Measurements from ENCODE around the gene IFT25.
"Not testable (repeated sequence)": the region's sequence is repeated elsewhere in the genome, so short reads cannot be mapped to it uniquely, and the experiment has no call there.

IFT25 gene

DNA sequence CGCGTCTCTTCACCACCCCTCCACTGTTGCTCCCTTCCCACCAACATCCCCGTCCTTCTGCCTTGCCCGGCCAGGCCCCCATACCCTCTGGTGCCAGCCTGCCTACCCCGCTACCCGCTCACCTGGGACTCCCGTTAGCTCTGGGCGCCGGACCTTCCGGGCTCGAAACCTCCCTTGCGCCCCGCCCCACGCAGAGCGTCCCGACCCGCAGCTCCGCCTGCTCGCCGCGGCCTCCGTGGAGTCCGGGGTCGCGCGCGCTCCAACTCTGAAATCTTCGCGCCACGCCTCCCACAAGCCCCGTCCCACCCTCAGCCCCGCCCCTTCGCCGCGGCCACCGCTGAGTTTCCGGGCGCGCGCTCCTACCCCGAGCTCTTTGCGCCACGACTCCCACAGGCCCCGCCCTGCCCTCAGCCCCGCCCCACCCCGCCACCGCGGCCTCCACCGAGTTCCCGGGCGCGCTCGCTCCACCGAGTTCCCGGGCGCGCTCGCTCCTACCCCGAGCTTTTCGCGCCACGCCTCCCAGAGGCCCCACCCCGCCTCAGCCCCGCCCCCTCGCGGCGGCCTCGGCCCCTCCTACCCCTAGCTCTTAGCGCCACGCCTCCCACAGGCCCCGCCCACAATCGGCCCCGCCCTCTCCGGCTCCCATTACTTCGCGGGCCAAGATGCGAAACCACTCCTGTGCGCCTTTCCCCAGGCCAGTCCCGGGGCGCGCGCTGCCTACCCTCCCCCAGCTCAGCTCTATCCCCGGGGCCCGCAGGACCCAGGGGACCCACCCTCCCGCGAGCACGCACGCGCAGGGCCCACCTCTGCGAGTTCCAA is at the start of gene IFT25:
Gene IFT25, minus strand, starts transcription at position 267 of the 819 bp plus-strand sequence. CDS start 5,617 bp downstream, outside the sequence.
- peak; percentile 97 for DNase-seq

DNA sequence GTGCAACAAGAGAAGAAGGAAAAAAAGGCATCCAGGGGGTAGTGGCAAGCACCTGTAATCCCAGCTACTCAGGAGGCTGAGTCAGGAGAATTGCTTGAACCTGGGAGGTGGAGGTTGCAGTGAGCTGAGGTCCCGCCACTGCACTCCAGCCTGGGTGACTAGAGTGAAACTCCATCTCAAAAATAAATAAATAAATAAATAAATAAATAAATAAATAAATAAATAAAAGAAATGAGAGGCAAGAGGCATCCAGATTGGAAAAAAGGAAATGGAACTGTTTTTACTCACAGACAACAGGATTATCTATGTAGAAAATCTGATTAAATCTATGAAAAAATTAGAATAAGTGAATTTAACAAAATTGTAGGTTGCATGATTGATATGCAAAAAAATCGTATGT is 49.0 kb upstream of the IFT25 start:
- not testable (repeated sequence) for DNase-seq

DNA sequence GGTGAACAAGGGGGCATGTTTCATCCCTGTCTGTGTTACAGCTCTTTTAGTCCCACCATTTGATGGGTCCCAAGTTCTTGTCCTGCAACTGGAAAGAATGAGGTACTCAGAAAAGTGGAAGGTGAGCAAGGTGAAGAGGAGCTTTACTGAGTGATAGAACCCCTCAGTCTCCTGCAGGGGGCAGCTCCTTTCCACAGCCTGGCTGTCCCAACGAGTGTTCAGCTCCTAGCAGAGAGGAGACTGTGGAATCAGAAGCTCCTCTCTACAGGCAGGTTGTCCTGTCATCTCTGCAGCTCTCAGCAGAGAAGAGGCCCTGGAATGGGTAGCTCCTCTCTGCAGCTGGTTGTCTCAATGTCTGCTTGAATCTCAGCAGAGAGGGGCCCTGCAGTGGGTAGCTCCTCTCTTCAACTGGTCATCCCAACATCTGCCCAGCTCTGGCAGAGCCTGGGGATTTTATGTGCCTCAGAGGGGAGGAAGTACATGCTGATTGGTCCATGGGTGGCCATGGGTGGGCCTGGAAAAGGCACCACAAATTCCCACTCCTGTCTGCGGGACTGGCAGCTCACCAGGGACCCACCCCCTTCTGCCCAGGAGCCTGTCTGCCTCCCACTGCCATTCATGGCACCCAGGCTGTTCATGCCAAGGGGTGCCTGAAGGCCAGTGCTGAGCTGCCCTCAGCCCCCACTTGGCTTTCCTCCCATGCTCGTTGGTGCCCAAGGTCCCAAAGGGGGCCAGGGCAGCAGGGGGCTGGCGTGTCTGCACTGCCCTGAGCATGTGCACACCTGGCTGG is 46.8 kb upstream of the IFT25 start:
- no peak for DNase-seq

DNA sequence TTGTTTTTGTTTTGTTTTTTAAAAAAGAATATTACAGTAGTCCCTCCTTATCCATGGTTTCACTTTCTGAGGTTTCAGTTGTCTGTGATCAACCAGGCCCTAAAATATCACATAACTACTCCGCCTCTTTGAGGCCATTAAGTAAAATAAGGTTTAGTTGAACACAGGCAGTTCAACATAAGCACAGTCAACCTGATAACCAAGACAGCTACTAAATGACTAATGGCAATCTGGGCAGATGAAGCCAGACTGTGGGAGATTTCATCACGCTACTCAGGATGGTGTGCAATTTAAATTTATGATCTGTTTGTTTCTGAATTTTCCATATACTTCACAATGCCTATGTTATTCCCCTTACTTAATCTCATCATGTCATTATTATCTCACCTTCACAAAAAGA is 42.4 kb upstream of the IFT25 start:
- DNase-seq = no peak

DNA sequence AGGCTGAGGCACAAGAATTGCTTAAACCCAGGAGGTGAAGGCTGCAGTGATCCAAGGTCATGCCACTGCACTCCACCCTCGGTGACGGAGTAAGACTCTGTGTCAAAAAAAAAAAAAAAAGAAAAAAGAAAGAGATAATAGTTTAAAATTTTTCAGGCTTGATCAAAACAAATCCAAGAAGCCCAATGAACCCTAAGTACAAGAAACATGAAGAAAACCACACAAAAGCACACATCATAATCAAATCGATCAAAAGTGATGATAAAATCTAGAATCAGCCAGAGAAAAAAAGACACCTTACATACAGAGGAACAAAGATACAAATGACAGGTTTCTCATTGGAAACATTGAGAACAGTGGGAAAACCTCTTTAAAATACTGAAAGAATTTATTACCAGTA is 41.0 kb upstream of the IFT25 start:
- no peak for DNase-seq

DNA sequence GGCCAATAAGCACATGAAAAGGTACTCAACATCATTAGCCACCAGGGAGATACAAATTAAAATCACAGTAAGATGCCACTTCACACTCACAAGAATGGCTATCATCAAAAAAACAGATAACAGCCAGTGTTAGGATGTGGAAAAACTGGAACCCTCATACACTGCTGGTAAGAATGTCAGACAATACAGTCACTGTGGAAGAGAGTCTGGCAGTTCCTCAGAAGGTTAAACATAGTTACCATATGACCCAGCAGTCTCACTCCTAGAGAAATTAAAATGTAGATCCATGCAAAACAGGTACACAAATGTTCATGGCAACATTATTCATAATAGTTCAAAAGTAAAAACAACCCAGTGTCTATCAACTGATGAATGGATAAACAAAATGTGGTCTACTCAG is 39.2 kb upstream of the IFT25 start:
- no peak for DNase-seq

DNA sequence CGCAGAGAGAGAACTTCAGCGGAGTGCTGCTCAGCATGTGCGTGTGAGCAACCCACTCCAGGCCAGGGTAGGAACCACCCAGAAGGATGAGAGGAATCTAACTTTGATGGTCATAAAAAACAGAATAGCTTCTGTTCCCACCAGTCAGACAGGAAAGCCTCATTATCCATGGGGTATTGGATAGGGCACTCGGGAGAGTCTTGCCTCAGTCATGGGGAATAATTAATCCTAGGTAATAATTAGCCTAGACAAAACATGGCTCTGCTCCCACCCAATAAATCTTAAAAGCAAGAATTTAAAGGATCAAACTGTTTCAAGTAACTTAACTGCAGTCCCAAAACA is 37.2 kb upstream of the IFT25 start:
- DNase-seq = no peak

DNA sequence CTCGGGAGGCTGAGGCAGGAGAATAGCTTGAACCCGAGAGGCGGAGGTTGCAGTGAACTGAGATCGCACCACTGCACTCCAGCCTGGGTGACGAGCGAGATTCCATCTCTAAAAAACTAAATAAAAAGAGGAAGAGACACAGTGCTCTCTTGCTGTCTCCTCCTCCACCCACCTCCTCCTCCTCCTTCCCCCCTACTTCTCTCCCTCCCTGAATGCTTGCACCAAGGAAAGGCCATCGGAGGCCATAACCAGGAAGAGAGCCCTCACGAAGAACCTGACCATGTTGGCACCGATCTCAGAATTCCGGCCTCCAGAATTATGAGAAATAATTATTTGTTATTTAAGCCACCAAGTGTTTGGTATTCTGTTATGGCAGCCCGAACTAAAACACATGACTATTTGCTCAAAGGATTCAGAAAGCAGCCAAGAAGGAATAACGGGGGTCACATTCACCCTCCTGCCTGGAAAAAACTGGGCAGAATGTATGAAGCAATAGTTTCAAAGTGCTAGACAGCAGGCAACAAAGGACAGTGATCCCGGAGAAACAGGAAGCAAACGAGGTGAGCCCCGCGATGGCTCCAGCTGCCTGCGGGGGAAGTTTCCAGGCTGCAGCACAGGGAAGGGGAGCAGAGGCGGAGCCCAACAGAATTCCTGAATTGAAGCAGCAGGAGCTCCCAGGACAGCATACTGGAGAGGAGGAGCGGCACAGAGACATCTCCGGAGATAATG is 36.7 kb upstream of the IFT25 start:
- DNase-seq = no peak

DNA sequence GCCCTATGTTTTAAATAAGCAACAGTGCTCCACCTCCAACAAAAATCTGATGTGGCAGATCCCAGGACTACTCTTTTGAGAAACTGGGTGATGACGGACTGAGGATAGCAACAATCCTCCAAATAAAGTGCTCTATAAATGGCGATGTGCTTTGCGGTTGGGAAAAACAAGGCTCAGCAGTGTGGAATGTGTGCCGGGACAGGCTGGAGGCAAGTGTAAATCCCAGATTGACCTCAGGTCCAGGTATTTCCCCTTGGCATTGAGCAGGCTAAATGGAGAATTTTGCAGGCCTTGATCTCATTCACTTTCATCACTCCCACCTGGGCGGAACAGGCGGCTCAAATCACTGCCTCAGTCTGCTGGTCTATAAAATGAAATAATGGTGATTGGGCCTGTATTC is 35.7 kb upstream of the IFT25 start:
- DNase-seq = no peak

DNA sequence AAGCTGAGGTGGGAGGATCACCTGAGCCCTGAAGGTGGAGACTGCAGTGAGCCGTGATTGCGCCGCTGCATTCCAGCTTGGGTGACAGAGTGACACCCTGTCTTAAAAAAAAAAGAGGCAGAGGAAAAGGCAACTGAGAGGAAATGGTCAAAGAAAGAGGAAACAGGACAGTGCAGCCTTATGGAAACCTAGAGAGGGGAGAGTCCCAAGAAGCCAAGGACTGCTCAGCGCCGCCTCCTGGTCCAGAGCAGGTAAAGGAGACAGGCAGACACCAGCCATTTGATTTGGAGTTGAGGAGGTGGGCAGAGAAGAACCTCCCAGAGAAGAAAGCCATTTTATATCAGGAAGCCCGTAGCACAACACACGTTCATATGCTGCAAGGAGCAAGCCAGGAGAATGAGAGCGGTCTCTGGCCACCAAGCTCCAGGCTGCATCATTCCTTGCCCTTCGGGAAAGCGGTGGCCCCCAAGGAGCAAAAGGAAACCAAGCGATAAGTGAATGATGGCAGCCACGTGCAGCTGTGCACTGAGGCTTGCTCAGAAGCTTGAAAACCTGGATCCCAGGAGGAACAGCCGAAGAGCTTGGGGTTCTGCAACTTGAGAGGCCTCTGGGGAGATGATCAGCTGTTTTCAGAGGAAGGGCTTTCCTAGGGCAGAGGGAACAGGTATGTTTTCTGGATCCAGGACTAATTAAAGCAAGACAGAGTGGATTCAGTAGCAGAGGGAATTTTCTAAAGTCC is 34.4 kb upstream of the IFT25 start:
- no peak for DNase-seq

DNA sequence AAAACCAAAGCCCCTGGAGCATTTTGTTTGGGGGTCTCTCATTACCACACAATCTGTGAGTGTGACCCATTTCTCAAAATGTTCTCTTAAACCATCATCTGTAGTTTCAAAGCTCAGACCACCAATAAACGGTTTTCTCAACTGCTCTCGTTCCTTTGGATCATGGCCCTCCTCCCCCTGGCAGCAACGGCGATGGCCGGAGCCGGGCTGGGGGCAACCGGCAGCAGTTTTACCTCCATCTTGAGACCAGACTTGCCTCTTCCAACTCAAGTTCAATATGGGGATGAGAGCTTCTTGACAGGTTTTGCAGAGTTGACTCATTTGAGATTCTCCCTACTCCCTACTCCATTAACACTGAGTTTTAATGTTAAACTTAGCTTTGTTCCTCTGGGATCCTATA is 30.4 kb upstream of the IFT25 start:
- DNase-seq = no peak

DNA sequence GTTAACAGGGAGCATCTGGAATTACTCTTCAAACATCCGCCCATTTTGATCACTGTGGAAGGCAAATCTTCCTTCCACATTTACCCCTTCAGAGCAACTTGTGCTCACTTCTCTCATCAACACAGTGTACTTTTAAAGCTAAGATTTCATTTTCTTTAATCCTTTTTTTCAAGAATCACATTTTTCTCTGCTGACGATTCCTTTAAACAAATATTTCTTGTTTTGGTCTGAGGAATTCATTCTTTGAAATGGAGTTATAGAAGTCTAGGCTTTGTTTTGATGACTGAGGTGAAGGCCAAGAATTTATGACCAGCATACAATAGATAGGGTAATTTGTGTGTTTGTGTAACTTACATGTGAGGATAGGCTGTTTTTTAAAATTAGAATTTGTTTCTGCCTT is 26.2 kb upstream of the IFT25 start:
- DNase-seq = no peak

DNA sequence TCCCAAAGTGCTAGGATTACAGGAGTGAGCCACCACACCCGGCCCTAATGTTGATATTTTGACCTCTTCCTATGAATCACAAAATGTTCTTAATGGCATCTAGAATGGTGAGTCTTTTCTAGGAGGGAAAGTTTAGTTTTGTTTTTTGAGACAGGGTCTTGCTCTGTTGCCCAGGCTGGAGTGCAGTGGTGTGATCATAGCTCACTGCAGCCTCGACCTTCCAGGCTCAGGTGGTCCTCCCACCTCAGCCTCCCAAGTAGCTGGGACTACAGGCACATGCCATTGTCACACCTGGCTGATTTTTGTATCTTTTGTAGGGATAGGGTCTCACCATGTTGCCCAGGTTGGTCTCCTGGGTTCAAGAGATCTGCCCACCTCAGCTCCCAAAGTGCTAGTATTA is 23.8 kb upstream of the IFT25 start:
- DNase-seq = not testable (repeated sequence)

DNA sequence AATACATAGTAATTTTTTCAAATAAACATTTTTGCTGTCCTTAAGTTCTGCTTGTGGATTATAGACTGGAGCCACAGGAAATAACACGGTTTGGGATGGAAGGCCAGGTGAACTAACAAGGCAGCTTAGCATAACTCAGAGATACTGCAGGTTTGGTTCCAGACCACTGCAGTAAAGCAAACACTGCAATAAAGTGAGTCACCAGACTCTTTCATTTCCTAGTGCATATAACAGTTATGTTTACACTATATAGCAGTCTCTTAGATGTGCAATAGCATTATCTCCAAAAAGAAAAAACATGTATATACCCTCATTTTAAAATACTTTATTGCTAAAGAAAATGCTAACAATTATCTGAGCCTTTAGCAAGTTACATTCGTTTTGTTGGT is 22.6 kb upstream of the IFT25 start:
- DNase-seq = no peak

DNA sequence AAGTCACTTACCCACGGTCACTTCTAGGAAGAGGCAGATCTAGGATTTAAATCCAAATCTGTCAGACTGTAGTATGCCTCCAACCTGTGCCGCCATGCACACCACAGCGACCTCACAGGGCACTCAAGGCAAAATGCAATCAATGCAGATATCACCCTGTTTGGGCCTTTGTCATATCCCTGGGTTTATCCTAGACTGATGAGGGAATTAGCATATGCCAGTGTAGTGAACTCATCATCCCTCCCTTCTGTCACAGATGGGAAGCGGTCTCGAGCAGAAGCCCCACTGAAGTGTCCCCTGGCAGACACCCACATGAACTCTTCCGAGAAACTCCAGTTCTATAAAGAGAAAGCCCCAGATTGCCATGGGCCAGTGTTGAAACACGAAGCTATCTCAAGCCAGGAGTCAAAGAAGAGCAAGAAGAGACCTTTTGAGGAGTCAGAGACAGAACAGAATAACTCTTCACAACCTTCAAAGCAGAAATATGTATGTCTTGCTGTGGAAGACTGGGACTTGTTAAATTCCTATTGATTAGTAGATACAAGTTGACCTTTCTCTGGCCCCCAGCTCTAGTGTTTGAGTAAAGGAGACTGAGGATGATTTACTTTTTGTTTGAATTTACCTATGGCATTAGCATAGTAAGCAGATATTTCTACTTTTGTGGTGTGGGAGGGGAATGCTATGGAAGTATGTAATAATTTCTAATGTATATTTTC is 22.1 kb upstream of the IFT25 start:
- no peak for DNase-seq

DNA sequence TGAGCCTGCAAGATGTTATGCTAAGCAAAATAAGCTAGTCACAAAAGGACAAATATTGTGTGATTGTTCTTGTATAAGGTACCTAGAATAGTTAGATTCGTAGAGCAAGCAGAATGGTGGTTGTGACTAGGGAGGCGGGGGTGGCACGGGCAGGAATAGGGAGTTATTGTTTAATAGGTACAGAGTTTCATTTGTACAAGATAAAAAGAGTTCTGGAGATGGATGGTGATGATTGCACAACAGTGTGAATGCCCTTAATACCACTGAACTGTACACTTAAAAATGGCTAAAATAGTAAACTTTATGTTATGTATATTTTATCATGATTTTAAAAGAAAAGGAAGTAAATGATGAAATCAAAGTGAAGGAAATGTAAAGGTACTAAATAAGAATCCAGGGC is 21.3 kb upstream of the IFT25 start:
- DNase-seq = no peak

DNA sequence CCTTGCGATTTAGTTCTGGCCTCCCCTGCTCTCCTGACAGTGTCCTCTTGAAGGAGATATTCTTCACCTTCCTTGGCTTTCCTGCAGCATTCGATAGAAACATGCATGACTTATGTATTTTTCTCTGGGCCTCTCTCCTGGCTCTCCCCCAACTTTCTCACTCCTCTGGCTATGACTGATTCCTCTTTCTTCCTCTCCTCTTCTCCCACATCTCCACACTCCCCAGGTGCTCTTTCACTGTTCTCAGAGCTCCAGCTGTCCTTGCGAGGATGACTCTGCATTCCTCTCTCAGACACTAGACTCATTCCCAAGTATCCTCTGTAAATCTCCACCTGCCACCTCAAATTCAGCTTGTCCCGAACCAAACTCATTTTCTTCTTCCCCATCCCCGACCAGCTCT is 18.6 kb upstream of the IFT25 start:
- no peak for DNase-seq

DNA sequence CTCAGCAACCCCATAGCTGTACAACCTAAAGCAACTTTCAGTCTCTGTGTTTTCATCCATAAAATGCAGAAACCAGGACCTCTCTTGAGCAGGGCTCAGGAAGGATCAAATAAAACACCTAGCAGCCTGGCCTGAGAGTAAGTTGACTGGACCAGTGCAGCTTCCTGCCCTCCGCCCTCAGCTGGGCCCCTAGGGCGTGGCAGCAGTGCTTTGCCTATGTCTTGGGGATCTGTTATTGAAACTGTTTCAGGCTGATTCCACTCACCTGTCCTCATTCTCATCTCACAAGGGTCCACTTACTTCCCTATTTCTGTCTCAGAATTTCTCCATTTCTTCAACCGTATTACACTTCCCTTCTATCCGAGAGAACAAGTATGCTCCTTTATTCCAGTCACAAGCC is 18.0 kb upstream of the IFT25 start:
- no peak for DNase-seq

DNA sequence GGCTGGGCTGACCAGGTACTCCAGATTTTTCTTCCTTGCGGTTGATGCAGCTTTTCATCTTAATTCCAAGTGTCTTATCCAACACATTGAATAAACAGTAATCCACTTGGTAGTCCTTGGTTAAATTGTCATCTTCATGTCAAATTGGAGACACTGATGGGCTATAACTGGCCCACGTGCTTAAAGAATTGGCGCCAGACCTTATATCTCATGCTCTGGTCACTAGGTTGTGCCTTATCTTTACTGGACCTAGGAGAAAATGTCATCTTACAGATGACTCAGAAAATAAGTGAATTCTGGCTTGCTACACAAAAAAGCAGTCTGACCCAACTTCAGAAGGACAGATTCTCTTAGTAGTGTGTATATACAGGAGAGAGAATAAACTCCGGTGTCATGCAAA is 16.9 kb upstream of the IFT25 start:
- no peak for DNase-seq

DNA sequence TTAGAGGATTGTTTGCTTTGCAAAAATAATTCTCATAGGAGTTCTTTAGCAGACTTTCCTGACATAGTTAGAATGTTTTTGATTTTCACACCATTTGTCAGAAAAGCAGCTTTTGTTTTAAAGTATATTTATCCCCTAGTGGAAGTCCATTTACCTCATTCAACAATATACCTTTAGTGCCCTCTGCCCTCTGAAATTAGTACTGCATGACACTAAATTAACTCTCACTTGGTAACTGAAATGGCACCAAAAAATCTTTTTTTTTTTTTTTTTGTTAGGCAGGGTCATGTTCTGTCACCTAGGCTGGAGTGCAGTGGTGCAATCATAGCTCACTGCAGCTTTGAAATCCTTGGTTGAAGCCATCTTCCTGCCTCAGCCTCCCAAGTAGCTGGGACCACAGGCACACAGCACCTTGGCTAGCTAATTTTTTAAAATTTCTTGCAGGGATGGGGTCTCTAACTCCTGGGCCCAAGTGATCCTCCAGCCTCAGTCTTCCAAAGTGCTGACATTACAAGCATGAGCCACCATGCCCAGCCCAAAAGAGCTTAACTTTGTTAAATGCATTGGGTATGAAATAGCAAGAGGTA is 14.3 kb upstream of the IFT25 start:
- peak; percentile 64 for DNase-seq

DNA sequence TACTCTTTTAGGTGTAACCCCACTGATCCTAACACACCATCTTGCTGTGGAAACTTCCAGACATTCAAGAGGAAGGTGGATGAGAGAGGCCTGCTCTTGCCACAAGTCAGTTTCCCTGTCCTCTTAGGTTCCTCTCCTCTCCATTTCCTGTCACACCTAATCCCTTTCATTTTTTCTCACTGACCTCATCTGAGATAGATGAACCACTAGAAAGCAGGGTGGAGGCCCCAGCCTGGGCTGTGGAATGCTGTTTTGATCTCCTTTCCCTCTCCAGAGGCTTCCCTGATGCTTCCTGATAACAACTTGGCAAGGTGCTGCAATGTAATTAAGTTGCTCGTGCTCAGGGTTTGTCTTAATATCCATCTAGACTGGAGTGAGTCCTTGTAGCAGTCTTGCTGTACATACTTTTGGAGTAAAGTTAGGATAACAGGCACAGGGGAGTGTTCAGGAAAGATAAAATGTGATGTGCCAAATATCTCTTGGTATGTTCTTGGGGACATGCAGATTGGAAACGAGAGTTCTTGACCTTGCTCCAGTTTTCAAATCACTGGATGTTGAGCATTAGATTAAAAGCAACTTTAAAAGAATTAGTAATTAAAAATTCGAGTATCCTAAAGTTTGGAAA is 11.8 kb upstream of the IFT25 start:
- no peak for DNase-seq
